H1 (cell line): ENCODE measurements around the gene BIRC5.

ENCODE experiments used
- CHD1 ChIP-seq: IDR thresholded peaks from 2 replicates; pipeline ENCODE4 v1.6.1; 2012; ENCODE audit warnings: low read depth, low read length, improper control_type of control experiment
- CTCF ChIP-seq, 3 experiments: IDR thresholded peaks; 1 replicate in 2 of 3; 2 replicates in 1 of 3; pipeline versions ENCODE4 v1.5.1 to v1.6.1; 2011; ENCODE audit warnings: low read length in 3 of 3, mild to moderate bottlenecking in 3 of 3, inconsistent platforms in 2 of 3, low read depth in 1 of 3, moderate library complexity in 1 of 3; ENCODE audit not compliant: insufficient read depth in 1 of 3; ENCODE audit errors: control extremely low read depth in 1 of 3
- NRF1 ChIP-seq: IDR thresholded peaks from 2 replicates; pipeline ENCODE4 v1.6.1; 2011; ENCODE audit warnings: mild to moderate bottlenecking, low read depth, low read length, improper control_type of control experiment
- POLR2A ChIP-seq, 2 experiments: IDR thresholded peaks; 1 replicate in 1 of 2; 2 replicates in 1 of 2; pipeline ENCODE4 v1.6.1; 2011; ENCODE audit warnings: low read depth in 2 of 2, low read length in 2 of 2, mild to moderate bottlenecking in 2 of 2; ENCODE audit errors: control extremely low read depth in 1 of 2
- YY1 ChIP-seq: IDR thresholded peaks from 2 replicates; pipeline ENCODE4 v1.6.1; 2011; ENCODE audit warnings: low read depth, mild to moderate bottlenecking, low read length

GRCh38 chr17:78196716-78197115 lies 17.3 kb upstream of the BIRC5 start:
- TF ChIP-seq CHD1: no peak
- TF ChIP-seq NRF1: no peak
- TF ChIP-seq CTCF (IDR thresholded peaks at IDR 0.05; ENCODE audit: control extremely low read depth in 1 of 3, insufficient read depth in 1 of 3, low read depth in 1 of 3, low read length in 3 of 3): no peak
- TF ChIP-seq POLR2A (IDR thresholded peaks at IDR 0.05; ENCODE audit: control extremely low read depth in 1 of 2, low read depth in 2 of 2, low read length in 2 of 2): no peak
- TF ChIP-seq YY1: no peak
